GM19238 (cell line): ENCODE data around the gene NR4A1.

Source experiments
- DNase-seq: peaks from one replicate; pipeline ENCODE4 v3.0.0; 2011; ENCODE audit warnings: low spot score; ENCODE audit not compliant: insufficient read length

Gene NR4A1

GRCh38 chr12:52079576-52080402 is 28.5 kb downstream of the NR4A1 start, which contains the start of gene SMIM41:
TSS of gene SMIM41 (plus strand) at chr12:52079704. CDS start at chr12:52079780, 76 bp downstream.
- DNase-seq, result no peak

- DNase-seq, result no peak
These were observed 29.4 kb downstream of the NR4A1 start for GRCh38 chr12:52080403-52081251.

GRCh38 chr12:52081263-52081733 is 30.1 kb downstream of the NR4A1 start:
- DNase-seq, result peak; percentile 70

- DNase-seq, result no peak
These were observed 30.9 kb downstream of the NR4A1 start for GRCh38 chr12:52082026-52082668.

- DNase-seq, result no peak
These were observed 31.4 kb downstream of the NR4A1 start for GRCh38 chr12:52082669-52082987.

GRCh38 chr12:52082988-52083637 is 31.9 kb downstream of the NR4A1 start:
- DNase-seq, result peak; percentile 84

- DNase-seq, result no peak
These were observed 32.4 kb downstream of the NR4A1 start for GRCh38 chr12:52083638-52083996.

GRCh38 chr12:52084491-52085231 is 33.4 kb downstream of the NR4A1 start:
- DNase-seq, result no peak

- no peak for DNase-seq
These were observed 34.5 kb downstream of the NR4A1 start for GRCh38 chr12:52085682-52086180.

- DNase-seq, result no peak
These were observed 35.1 kb downstream of the NR4A1 start for GRCh38 chr12:52086366-52086765.

GRCh38 chr12:52086944-52087835 is 35.9 kb downstream of the NR4A1 start:
- no peak for DNase-seq

GRCh38 chr12:52087961-52088820 is 36.9 kb downstream of the NR4A1 start:
- DNase-seq, result peak; percentile 72

- DNase-seq, result no peak
These were observed 38.2 kb downstream of the NR4A1 start for GRCh38 chr12:52089491-52089890.

- no peak for DNase-seq
These were observed 39.0 kb downstream of the NR4A1 start for GRCh38 chr12:52090291-52090690.

GRCh38 chr12:52091061-52091460 is 39.8 kb downstream of the NR4A1 start:
- no peak for DNase-seq

- DNase-seq, result no peak
These were observed 40.6 kb downstream of the NR4A1 start for GRCh38 chr12:52091869-52092268.

GRCh38 chr12:52093346-52093745 is 42.1 kb downstream of the NR4A1 start:
- no peak for DNase-seq

GRCh38 chr12:52096332-52097044 is 45.2 kb downstream of the NR4A1 start:
- DNase-seq, result no peak
